GM19324 (cell line): ENCODE measurements around the gene PLD3.
"Not testable (repeated sequence)": the region's sequence is repeated elsewhere in the genome, so short reads cannot be mapped to it uniquely, and the experiment has no call there.

Source experiments
- ATAC-seq: cut with Tn5 transposase; IDR thresholded peaks from one replicate; pipeline ENCODE4 v1.9.1; 2021; ENCODE audit warnings: mild to moderate bottlenecking, moderate library complexity; ENCODE audit not compliant: unreplicated experiment, low FRiP score

Gene PLD3

GRCh38 chr19:40383668-40384248 is 35.3 kb downstream of the PLD3 start:
- no peak for ATAC-seq

GRCh38 chr19:40387155-40387554 is 38.7 kb downstream of the PLD3 start:
- no peak for ATAC-seq

- ATAC-seq = no peak
Measured at GRCh38 chr19:40388481-40388880, 40.0 kb downstream of the PLD3 start.

- ATAC-seq = no peak
Measured at GRCh38 chr19:40389404-40390083, 41.0 kb downstream of the PLD3 start.

- ATAC-seq = no peak
Measured at GRCh38 chr19:40390084-40390742, 41.7 kb downstream of the PLD3 start, which contains the start of gene HIPK4. Gene HIPK4 (minus strand): TSS chr19:40390181. CDS start chr19:40389902, 279 bp downstream.

- no peak for ATAC-seq
Measured at GRCh38 chr19:40392123-40392522, 43.6 kb downstream of the PLD3 start.

- no peak for ATAC-seq
Measured at GRCh38 chr19:40392894-40393517, 44.5 kb downstream of the PLD3 start.

GRCh38 chr19:40393894-40394815 is 45.7 kb downstream of the PLD3 start:
- ATAC-seq = no peak

GRCh38 chr19:40394816-40395210 is 46.3 kb downstream of the PLD3 start:
- ATAC-seq = no peak

GRCh38 chr19:40395956-40396355 is 47.5 kb downstream of the PLD3 start:
- no peak for ATAC-seq

- ATAC-seq = no peak
Measured at GRCh38 chr19:40396886-40397567, 48.5 kb downstream of the PLD3 start.

GRCh38 chr19:40397568-40397906 is 49.0 kb downstream of the PLD3 start:
- ATAC-seq = no peak

GRCh38 chr19:40398417-40399131 is 50.1 kb downstream of the PLD3 start:
- ATAC-seq = no peak

GRCh38 chr19:40400559-40400958 is 52.1 kb downstream of the PLD3 start:
- no peak for ATAC-seq

GRCh38 chr19:40403262-40403984 is 54.9 kb downstream of the PLD3 start:
- ATAC-seq = peak; percentile 72

GRCh38 chr19:40407714-40408597 is 59.5 kb downstream of the PLD3 start:
- no peak for ATAC-seq

- ATAC-seq = not testable (repeated sequence)
Measured at GRCh38 chr19:40408598-40408925, 60.1 kb downstream of the PLD3 start.

GRCh38 chr19:40410030-40410389 is 61.5 kb downstream of the PLD3 start:
- ATAC-seq = no peak
